PC-3 (cell line): ENCODE results near the gene KRT80. TPM values are rescaled to one million over a fixed set of nuclear protein-coding genes. Genes with fewer than 3 reads are reported as not detected.

Source experiments
- ATAC-seq: fragments of 200-7000 bp; cut with Tn5 transposase; 2 replicates; pipeline ENCODE4 v1.9.1; 2020; ENCODE audit warnings: mild to moderate bottlenecking, moderate library complexity
- BruUV-seq: library from RNA; stranded (reverse); fragments of 400-500 nt; replicated peaks from 2 replicates; lab custom pipeline; 2021; lab: Mats Ljungman, UMichigan
- CTCF ChIA-PET: fragments of 300-600 bp; sonication (Branson Sonifier 250); formaldehyde crosslinking; loops from one replicate; lab custom pipeline; 2022; ENCODE audit warnings: antibody characterized with exemption; lab: Charles Lee
- POLR2A ChIA-PET: fragments of 300-600 bp; sonication (Branson Sonifier 250); formaldehyde crosslinking; loops from one replicate; lab custom pipeline; 2022; ENCODE audit warnings: antibody characterized with exemption; ENCODE audit not compliant: unreplicated experiment; lab: Charles Lee
- DNase-seq: peaks from one replicate; pipeline ENCODE4 v3.0.0-alpha.2; 2015
- H2AFZ ChIP-seq: fragments of 300-600 bp; sonication (generic); 2 replicates; pipeline ENCODE4 v1.6.0; 2016; ENCODE audit warnings: antibody characterized with exemption, low read length
- H3F3A ChIP-seq: fragments of 300-600 bp; sonication (generic); one replicate; pipeline ENCODE4 v1.6.0; 2017; ENCODE audit warnings: antibody characterized with exemption, low read length, control low read depth, mild to moderate bottlenecking; ENCODE audit not compliant: unreplicated experiment
- H3K27ac ChIP-seq: fragments of 300-600 bp; sonication (generic); 2 replicates; pipeline ENCODE4 v1.5.1; 2016; ENCODE audit warnings: mild to moderate bottlenecking, low read length
- H3K27me3 ChIP-seq: fragments of 300-600 bp; sonication (generic); 2 replicates; pipeline ENCODE4 v1.6.1; 2016; ENCODE audit warnings: low read length, mixed read lengths
- H3K36me3 ChIP-seq: fragments of 300-600 bp; sonication (generic); 2 replicates; pipeline ENCODE4 v1.6.1; 2016; ENCODE audit warnings: low read depth, mixed run types, low read length, mixed read lengths
- H3K4me1 ChIP-seq: fragments of 300-600 bp; sonication (generic); 2 replicates; pipeline ENCODE4 v1.5.1; 2016; ENCODE audit warnings: low read length; ENCODE audit not compliant: insufficient read depth
- H3K4me2 ChIP-seq: fragments of 300-600 bp; sonication (generic); 2 replicates; pipeline ENCODE4 v1.6.0; 2016; ENCODE audit warnings: low read length
- H3K4me3 ChIP-seq: fragments of 300-600 bp; sonication (generic); 2 replicates; pipeline ENCODE4 v1.5.1; 2016; ENCODE audit warnings: mild to moderate bottlenecking, low read length, mixed read lengths
- H3K79me2 ChIP-seq: fragments of 300-600 bp; sonication (generic); 2 replicates; pipeline ENCODE4 v1.6.1; 2017; ENCODE audit warnings: low read length, mixed read lengths
- H3K9ac ChIP-seq: fragments of 300-600 bp; sonication (generic); 2 replicates; pipeline ENCODE4 v1.6.0; 2016; ENCODE audit warnings: mild to moderate bottlenecking, low read length
- H3K9me2 ChIP-seq: fragments of 300-600 bp; sonication (generic); replicated peaks from 2 replicates; pipeline ENCODE4 v1.6.1; 2016; ENCODE audit warnings: mixed run types, low read length, mixed read lengths
- H3K9me3 ChIP-seq: fragments of 300-600 bp; sonication (generic); 2 replicates; pipeline ENCODE4 v1.6.1; 2016; ENCODE audit warnings: low read length, mixed read lengths
- H4K20me1 ChIP-seq: fragments of 300-600 bp; sonication (generic); 2 replicates; pipeline ENCODE4 v1.6.1; 2016; ENCODE audit warnings: low read length, mixed read lengths
- EZH2 ChIP-seq: fragments of 300-600 bp; sonication (generic); IDR thresholded peaks from one replicate; pipeline ENCODE4 v1.6.1; 2017; ENCODE audit warnings: antibody characterized with exemption, mild to moderate bottlenecking, low read length; ENCODE audit not compliant: unreplicated experiment
- EZH2phosphoT487 ChIP-seq: fragments of 300-600 bp; sonication (generic); IDR thresholded peaks from 2 replicates; pipeline ENCODE4 v1.6.1; 2018; ENCODE audit warnings: mild to moderate bottlenecking, antibody characterized with exemption, low read length, borderline replicate concordance
- intact Hi-C: fragments of 100-400 bp; cut with micrococcal nuclease; formaldehyde crosslinking; loops from 2 replicates; pipeline ENCODE4 v1.9.0; 2023
- total RNA-seq: library from RNA; depleted of rRNA; stranded (reverse); fragments of >200 nt; gene quantifications from 2 replicates; pipeline ENCODE4 v1.2.3, GENCODE V29; 2014
- TF ChIP-seq, protein P1 (sequence below): fragments of 300-600 bp; sonication (generic); conservative IDR thresholded peaks from 2 replicates; pipeline ENCODE4 v1.5.1; 2017; ENCODE audit warnings: antibody characterized with exemption, low read depth, mild to moderate bottlenecking, low read length

The KRT80 gene
- total RNA-seq, 1 experiment from 2014 or later, result 19.8 TPM

DNA sequence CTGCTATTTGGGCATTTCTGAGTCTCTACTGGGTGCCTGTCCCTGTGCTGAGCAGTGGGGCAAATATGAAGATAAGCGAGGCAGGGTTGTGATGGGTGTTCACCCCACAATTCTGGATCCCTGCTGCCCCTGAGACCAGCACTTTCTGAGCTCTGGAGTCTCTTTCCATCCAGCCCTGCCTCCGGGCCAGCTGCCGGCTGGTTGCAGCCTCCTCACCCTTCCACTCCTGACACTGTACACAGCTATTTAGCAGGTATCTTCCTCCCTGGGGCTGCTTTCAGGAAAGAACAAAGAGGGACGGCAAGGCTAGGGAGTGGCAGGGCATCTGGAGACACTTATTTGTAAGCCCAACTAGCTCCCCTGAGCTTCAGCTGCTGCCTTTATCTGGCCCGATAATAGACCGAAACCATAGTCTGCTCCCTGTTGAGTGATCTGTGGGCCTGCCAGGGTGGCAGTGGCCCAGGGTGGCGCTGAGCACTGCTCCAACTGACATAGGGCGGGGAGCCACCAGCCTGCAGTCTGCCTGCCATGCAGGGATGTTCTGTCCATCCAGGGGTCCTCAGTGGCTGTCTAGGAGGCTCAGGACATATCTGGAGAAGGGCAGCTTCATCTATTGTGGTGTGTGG is 7.6 kb upstream of the KRT80 start:
- H3K9ac ChIP-seq, result no peak overlapping the region
- H3K9me3 ChIP-seq, result no peaks in the 10 kb centered on the region
- no peaks in the 10 kb centered on the region for H3F3A ChIP-seq
- no peaks in the 10 kb centered on the region for H3K79me2 ChIP-seq
- no peak overlapping the region for H2AFZ ChIP-seq
- no peak overlapping the region for H3K27ac ChIP-seq
- no peak for ATAC-seq
- no peaks in the 10 kb centered on the region for H4K20me1 ChIP-seq
- H3K27me3 ChIP-seq, result no peaks in the 10 kb centered on the region
- no peaks in the 10 kb centered on the region for H3K9me2 ChIP-seq
- no peak overlapping the region for H3K4me2 ChIP-seq
- CTCF ChIA-PET, result interaction anchor here (0.9 kb wide), 1 partner anchor 80 kb away, joined by 3 read pairs; no protein-coding TSS in a partner anchor
- BruUV-seq, result no TSS peak
- no peak overlapping the region for H3K4me3 ChIP-seq
- H3K4me1 ChIP-seq, result peaks cover 45% of the 10 kb centered on the region
- POLR2A ChIA-PET, result no interaction called here
- DNase-seq, result no peak
- TF ChIP-seq, protein P1, sequence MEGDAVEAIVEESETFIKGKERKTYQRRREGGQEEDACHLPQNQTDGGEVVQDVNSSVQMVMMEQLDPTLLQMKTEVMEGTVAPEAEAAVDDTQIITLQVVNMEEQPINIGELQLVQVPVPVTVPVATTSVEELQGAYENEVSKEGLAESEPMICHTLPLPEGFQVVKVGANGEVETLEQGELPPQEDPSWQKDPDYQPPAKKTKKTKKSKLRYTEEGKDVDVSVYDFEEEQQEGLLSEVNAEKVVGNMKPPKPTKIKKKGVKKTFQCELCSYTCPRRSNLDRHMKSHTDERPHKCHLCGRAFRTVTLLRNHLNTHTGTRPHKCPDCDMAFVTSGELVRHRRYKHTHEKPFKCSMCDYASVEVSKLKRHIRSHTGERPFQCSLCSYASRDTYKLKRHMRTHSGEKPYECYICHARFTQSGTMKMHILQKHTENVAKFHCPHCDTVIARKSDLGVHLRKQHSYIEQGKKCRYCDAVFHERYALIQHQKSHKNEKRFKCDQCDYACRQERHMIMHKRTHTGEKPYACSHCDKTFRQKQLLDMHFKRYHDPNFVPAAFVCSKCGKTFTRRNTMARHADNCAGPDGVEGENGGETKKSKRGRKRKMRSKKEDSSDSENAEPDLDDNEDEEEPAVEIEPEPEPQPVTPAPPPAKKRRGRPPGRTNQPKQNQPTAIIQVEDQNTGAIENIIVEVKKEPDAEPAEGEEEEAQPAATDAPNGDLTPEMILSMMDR, result no peak
- intact Hi-C loops, result no loop called here
- no peaks in the 10 kb centered on the region for H3K36me3 ChIP-seq

DNA sequence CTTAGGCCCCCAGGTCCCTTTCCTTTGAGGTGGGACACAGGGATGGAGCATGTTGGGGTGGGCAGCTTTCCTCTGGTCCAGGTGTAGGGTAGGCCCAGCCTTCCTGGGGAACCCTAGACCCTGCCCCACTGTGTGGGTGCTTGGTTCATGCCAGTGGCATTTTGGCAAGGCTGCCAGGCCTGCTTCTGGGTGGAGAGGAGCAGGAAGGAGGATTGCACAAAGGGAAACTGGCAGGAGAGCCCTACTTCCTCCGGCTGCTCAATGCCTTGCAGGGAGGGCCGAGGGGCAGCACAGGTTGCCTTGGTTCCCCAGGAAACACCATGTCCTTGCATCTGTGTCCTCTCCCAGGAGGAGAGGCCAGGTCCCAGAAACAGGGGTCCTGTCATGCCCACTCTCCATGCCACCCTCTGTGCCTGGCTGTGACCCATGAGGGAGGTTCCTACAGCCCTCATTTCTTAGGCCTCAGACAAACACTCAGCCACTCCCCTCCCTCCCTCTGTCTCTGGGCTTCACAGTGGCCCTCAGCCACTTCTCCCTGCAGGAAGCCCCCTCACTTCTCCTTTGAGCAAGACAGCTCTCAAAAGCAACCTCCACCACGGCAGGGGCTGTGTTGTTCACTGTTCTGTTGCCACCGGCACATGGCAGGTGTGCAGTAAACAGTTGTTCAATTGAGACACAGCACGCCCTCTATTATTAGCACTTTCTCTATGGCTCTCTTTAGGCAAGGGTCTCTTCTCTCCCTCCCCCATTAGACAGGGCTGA is 6.8 kb upstream of the KRT80 start:
- no TSS peak for BruUV-seq
- no peak overlapping the region for H3K9ac ChIP-seq
- no peak overlapping the region for H3K4me3 ChIP-seq
- H3K9me3 ChIP-seq, result no peaks in the 10 kb centered on the region
- DNase-seq (no peak), ATAC-seq (no peak)
- H3K27me3 ChIP-seq, result no peaks in the 10 kb centered on the region
- TF ChIP-seq, protein P1, result no peak
- TF ChIP-seq EZH2, result no peak
- no peak for TF ChIP-seq EZH2phosphoT487
- ChIA-PET CTCF (no interaction called here), POLR2A (no interaction called here)
- H3K79me2 ChIP-seq, result no peaks in the 10 kb centered on the region
- H2AFZ ChIP-seq, result no peak overlapping the region
- peaks cover 45% of the 10 kb centered on the region for H3K4me1 ChIP-seq
- H3K4me2 ChIP-seq, result no peak overlapping the region
- no peaks in the 10 kb centered on the region for H4K20me1 ChIP-seq
- H3F3A ChIP-seq, result no peaks in the 10 kb centered on the region
- H3K27ac ChIP-seq, result no peak overlapping the region
- H3K9me2 ChIP-seq, result no peaks in the 10 kb centered on the region
- no peaks in the 10 kb centered on the region for H3K36me3 ChIP-seq
- intact Hi-C loops, result no loop called here
